HTERT RPE-1 (cell line): ENCODE data around the gene NOS1.

Experiments
- in situ Hi-C: fragments of 300-500 bp; cut with MboI; formaldehyde crosslinking; loops from 4 replicates; pipeline ENCODE4 v1.14.3; 2020; ENCODE audit warnings: low sequenced_read_pairs

Gene NOS1

GRCh38 chr12:117331691-117332090 lies 29.7 kb downstream of the NOS1 start:
- in situ Hi-C loops, result no loop called here

- in situ Hi-C loops, result no loop called here
Observed at GRCh38 chr12:117330441-117331113, 30.8 kb downstream of the NOS1 start.

GRCh38 chr12:117329756-117330155 lies 31.7 kb downstream of the NOS1 start:
- in situ Hi-C loops, result no loop called here

- in situ Hi-C loops, result no loop called here
Observed at GRCh38 chr12:117328556-117329100, 32.8 kb downstream of the NOS1 start.

GRCh38 chr12:117322428-117322827 lies 39.0 kb downstream of the NOS1 start:
- in situ Hi-C loops, result no loop called here

GRCh38 chr12:117321572-117321971 lies 39.9 kb downstream of the NOS1 start:
- in situ Hi-C loops, result no loop called here

GRCh38 chr12:117318591-117318990 lies 42.8 kb downstream of the NOS1 start:
- in situ Hi-C loops, result no loop called here

GRCh38 chr12:117316336-117316735 lies 45.1 kb downstream of the NOS1 start:
- in situ Hi-C loops, result no loop called here

- in situ Hi-C loops, result no loop called here
Observed at GRCh38 chr12:117313926-117314325, 47.5 kb downstream of the NOS1 start.

- in situ Hi-C loops, result no loop called here
Observed at GRCh38 chr12:117312770-117313169, 48.7 kb downstream of the NOS1 start.

GRCh38 chr12:117309276-117309925 lies 52.0 kb downstream of the NOS1 start:
- in situ Hi-C loops, result no loop called here

- in situ Hi-C loops, result no loop called here
Observed at GRCh38 chr12:117300174-117300573, 61.3 kb downstream of the NOS1 start.

GRCh38 chr12:117298648-117299225 lies 62.7 kb downstream of the NOS1 start:
- in situ Hi-C loops, result no loop called here

- in situ Hi-C loops, result no loop called here
Observed at GRCh38 chr12:117298191-117298590, 63.2 kb downstream of the NOS1 start.

GRCh38 chr12:117294189-117294603 lies 67.2 kb downstream of the NOS1 start:
- in situ Hi-C loops, result no loop called here

GRCh38 chr12:117293510-117293909 lies 67.9 kb downstream of the NOS1 start:
- in situ Hi-C loops, result no loop called here

- in situ Hi-C loops, result no loop called here
Observed at GRCh38 chr12:117292688-117293087, 68.7 kb downstream of the NOS1 start.

- in situ Hi-C loops, result no loop called here
Observed at GRCh38 chr12:117284140-117284539, 77.3 kb downstream of the NOS1 start.

GRCh38 chr12:117282490-117282889 lies 78.9 kb downstream of the NOS1 start:
- in situ Hi-C loops, result no loop called here

- in situ Hi-C loops, result no loop called here
Observed at GRCh38 chr12:117280019-117280680, 81.3 kb downstream of the NOS1 start.

- in situ Hi-C loops, result no loop called here
Observed at GRCh38 chr12:117279606-117280005, 81.8 kb downstream of the NOS1 start.
